22Rv1 (cell line): Measurements from ENCODE around the gene RARRES2.

ENCODE experiments used
- H3K27ac ChIP-seq: fragments of 450-650 bp; 2 replicates; pipeline ENCODE4 v1.5.1; 2017
- CTCF ChIP-seq: fragments of 450-650 bp; IDR thresholded peaks from 2 replicates; pipeline ENCODE4 v1.5.1; 2017; ENCODE audit warnings: mild to moderate bottlenecking
- ZFX ChIP-seq: fragments of 450-650 bp; IDR thresholded peaks from 2 replicates; pipeline ENCODE4 v1.6.1; 2017; ENCODE audit warnings: antibody characterized with exemption, borderline replicate concordance

The RARRES2 gene

GRCh38 chr7:150340024-150340749, 1.2 kb downstream of the RARRES2 start:
- TF ChIP-seq ZFX (no peak), CTCF (no peak)
- H3K27ac ChIP-seq, result no peak overlapping the region

- no peak for TF ChIP-seq CTCF
- no peak for TF ChIP-seq ZFX
- no peak overlapping the region for H3K27ac ChIP-seq
Observed at GRCh38 chr7:150339409-150339809, 2.0 kb downstream of the RARRES2 start.

GRCh38 chr7:150338166-150338829, 3.1 kb downstream of the RARRES2 start:
- H3K27ac ChIP-seq, result no peak overlapping the region
- TF ChIP-seq ZFX (no peak), CTCF (no peak)

GRCh38 chr7:150337659-150338081, 3.8 kb downstream of the RARRES2 start:
- H3K27ac ChIP-seq, result no peak overlapping the region
- no peak for TF ChIP-seq CTCF

- TF ChIP-seq ZFX (no peak), CTCF (no peak)
- H3K27ac ChIP-seq, result no peak overlapping the region
Observed at GRCh38 chr7:150337179-150337578, 4.2 kb downstream of the RARRES2 start.

- H3K27ac ChIP-seq, result no peak overlapping the region
Observed at GRCh38 chr7:150336746-150337145, 4.7 kb downstream of the RARRES2 start.

More at GRCh38 chr7:150336746-150337145, 4.7 kb downstream of the RARRES2 start:
- no peak for TF ChIP-seq CTCF
- TF ChIP-seq ZFX, result no peak
